Stimulated activated CD4-positive, alpha-beta T cell treated with anti-CD3 and anti-CD28 coated beads, Interleukin-1b, Interleukin-23, amount 100 ng/mL, for 48 hours (primary cell): ENCODE data around the gene RGS3.

ENCODE experiments used
- DNase-seq: peaks from one replicate; pipeline ENCODE4 v3.0.0-alpha.2; 2020

The RGS3 gene

DNA sequence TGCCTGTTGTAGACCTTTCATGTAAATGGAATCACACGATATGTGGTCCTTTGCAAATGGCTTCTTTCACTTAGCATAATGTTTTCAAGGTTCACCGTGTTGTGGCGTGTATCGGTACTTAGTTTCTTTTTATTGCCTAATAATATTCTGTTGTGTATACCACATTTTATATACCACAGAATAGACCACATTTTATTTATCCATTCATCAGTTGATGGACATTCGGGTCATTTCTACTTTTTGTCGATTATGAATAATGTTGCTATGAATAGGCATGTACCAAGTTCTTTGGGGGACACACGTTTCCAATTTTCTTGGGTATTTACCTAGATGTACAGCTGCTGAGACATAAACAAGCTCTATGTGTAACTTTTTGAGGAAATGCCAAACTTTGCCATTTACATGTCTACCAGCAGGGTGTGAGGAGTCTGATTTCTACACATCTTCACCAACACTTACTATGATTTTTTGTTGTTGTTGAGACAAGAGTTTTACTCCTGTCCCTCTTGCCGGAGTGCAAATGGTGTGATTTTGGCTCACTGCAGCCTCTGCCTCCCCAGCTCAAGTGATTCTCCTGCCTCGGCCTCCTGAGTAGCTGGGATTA is 144.7 kb downstream of the RGS3 start:
- no peak for DNase-seq

DNA sequence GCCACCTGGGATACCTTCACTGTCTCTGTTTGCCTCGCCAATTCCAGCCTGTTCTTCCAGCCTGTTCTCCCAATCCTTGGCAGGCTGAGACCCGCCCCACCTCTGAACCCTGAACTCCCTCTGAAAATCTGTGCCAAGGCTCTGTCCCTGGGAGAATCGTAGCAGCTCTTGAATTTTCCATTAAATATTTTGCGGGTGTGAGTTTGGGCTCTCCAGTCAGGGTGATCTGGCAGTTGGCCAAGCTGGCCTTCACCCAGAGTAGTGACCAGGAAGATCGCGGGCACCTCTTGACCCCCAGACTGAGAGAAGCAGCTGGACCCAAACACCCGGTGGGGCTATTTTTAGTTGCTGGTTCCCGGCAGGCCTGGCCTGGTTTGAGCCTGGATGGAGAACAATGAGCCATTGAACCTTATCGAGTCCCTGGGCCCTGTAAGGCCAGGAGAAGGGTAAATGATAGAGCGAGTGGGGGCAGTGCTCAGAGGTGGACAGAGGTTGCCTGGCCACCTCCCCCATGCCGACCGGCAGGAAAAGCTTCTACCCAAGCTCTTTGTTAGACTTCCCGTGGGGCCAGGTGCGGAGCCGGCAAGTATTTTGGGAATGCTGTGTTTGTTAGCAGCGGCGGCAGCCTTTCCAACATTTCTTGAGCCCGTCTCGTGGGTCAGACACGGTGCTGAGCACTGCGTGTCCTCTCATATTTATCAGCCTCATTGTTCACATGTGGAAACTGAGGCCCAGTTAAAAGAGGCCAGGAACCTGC is 146.2 kb downstream of the RGS3 start:
- no peak for DNase-seq

DNA sequence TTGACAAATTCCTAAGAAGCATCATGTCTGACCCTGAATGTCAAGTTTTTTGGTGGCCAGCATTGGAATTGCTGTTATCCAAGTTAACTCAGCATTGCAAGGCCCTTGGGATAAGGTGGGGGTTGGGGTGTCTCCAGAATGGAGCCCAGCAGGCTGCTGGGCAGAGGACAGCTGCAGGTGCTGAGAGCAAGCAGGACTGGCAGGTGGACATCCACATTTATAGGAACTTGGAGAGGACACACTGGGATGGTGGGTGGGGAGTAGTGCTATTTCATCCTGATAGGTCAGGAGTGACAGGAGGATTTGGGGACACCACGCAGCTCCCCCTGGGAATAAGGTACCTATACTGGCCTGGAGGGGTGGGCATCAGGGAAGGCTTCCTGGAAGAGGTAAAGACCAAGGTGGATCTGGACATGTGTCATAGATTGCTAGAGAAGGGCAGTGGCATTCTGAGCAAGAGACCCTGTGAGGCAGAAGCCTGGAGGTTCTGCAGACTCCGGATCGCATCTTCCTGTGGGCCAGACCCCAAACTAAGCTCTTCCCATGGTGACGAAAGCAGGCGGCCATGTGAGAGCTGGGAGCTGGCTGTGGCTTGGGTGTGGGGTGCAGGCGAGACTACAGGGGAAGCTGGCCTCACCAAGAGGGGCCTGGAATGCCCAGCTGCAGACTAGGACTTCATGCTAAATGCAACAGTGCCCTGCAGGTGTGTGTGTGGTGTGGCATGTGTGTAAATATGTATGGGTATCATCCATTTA is 148.1 kb downstream of the RGS3 start:
- no peak for DNase-seq

DNA sequence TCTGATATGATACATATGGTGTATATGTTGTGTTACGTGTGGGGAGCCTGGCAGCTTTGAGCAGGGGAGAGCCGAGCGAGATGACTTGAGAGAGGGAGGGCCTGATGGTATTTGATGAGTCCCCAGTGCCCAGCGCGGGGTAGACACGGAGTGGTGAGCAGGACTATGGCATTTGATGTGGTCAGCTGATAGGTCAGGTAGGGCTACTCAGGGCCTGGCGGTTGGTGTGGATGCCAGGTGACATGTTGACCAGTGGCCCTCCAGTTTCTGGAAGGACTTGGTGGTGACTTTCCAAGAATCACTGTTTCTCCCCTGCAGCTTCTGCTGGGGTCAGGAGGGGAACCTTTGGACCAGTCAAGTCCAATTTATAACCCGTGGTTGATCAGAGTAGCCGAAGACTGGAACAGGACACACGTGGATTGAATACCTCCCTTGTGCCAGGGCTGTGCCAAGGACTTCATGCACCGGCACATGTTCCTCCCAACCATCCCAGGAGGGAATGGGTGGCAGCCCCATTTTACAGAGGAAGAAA is 148.8 kb downstream of the RGS3 start:
- DNase-seq, result no peak

DNA sequence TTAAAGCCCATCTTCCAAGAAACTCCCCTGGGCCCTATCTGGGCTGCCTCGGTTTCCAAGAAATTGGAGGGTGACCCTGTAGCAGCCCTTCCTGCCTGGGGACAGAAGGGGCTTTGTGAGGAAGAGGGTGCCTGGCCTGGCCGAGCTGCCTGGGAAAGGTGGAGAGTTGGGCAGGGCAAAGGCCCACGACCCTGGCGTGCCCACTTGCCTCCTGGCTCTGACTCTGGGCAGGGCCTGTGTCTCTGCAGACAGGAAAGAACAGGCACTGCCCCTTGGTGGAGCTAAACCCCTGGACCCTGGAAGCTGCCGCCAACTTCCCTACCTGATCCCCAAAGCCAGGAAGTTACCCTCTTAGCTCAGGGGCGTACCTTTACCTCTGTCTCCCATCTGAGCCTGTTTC is 149.3 kb downstream of the RGS3 start:
- DNase-seq, result no peak

DNA sequence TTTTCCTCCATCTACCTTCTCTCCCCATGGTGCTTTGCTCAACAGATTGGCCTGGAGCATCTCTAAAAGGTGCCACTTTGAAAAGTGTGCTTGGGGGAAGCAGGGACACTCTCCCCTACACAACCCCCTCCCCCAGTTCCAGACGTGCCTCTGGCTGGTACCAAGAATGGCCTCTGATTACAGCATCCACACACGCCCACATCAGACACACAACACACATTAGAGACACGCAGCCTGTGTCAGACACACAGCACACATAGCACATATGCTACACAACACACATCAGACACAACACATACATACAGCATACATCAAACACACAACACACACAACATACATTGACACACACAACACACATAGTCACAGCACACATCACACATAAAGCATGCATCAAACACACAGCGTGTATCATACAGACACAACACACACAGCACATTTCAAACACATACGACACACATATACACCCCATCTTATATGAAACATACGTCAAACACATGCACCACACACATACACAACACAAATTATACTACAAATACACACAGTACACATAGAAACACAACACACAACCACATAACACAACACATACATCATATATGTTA is 150.4 kb downstream of the RGS3 start:
- no peak for DNase-seq

DNA sequence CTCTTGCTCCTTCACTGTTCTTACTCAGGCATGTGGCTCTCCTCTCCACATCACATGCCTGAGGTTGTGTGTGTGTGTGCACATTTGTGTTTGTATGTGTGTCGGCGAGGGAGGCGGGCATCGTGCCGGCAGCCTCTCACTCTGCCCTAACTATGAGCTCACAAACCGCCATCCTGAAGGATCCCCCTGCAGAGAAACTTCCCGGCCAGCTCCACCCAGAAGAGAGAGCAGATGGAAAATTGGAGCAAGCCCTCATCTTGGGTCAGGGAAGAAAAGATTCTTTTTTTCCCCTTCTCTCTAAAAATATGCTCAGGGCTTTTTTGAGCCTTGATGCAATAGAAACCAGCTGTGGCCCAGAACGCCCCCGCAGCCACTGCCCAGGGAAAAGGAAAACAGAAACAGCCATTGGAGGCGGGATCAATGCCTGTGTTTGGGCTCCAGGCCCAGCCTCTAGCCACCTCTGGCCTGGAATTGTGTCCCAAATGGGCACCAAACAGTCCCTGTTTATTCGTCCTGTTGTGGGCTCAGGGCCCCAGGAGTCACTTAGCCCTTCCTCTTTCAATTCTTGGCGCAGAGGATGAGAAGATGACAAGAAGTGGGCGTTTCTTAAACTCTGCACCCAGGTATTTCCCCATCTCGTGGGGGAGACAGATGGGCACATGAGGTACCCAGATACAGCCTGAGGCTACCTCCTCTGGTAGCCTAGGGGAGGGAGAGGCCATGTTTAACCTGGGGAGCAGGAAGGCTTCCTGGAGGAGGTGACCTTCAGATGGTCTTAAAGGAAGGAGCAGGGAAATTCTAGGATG is 151.5 kb downstream of the RGS3 start:
- DNase-seq, result peak; percentile 25

DNA sequence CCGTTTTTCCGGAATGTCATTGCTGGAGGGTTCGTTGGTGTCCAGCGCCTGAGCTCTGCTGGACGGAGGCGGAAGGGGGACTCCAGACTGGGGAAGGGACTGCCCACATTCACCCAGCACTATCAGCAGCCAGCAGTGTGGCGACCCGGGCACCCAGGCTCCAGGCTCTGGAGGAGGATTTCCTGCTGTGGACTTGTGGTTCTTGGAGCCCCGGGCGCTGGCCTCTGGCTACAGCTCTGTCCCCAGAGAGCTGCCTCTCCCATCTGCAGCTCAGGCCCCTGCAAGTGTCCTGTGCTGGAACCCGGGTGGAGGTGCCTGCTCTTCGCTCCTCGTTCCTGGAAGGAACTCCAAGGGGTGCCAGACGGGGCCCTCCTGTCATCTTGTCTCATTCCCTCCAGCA is 152.6 kb downstream of the RGS3 start:
- DNase-seq, result no peak

DNA sequence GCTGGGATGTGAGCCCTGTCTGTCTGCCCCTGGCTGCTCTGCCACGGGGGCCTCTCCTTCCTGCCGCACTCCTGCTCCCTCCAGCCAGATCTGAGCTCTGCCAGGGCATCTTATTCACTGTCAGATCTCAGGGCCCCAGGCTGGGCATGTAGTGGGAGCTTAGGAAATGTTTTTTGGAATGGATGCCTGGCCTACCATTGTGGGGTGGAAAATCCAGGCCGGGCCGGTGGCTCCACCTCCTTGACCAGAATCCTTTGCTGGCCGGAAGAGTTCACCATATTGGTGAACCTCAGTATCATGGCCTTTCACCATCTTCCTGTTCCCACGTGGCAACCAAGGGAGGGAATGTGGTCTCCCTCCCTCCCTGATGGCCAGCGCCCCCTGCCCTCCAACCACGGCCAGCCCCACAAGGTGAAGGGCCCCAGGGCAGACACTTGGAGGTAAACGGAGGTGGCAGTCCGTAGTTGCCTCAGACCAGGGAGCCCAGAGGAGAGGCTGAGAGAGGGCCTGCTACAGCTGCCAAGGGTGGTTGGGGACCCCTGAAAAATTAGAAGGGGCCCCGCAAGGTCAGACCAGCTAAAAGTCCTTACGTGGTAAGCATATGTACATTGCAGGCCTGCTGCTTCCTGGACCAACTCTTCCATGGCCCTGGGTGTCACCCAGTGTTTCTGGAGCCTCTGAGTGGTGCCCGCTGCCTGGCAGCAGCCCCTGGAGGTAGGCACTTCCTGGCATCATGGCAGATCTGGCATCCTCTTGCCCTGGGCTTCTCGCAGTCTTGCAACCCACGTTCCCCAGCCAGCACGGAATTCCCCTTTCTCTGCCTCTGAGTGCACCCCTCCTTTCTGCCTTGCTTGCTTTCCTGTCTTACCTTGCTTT is 153.3 kb downstream of the RGS3 start:
- peak; percentile 34 for DNase-seq

DNA sequence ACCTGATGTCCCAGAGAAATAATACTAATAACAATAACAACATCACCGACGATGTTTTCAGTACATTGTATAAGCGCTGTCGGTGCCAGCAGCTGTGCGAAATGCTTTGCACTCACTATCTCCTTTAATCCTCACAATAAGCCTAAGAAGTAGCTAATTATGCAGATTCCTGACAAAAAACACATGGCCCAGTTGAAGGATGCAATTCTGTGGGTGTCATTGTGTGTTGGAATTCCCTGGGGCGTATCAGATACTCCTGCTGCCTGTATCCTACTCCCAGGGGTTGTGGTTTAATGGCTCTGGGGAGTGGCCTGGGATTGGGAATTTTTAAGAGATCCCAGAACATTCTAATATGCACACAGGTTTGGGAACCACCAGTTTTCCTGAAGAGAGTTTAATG is 154.0 kb downstream of the RGS3 start:
- no peak for DNase-seq

DNA sequence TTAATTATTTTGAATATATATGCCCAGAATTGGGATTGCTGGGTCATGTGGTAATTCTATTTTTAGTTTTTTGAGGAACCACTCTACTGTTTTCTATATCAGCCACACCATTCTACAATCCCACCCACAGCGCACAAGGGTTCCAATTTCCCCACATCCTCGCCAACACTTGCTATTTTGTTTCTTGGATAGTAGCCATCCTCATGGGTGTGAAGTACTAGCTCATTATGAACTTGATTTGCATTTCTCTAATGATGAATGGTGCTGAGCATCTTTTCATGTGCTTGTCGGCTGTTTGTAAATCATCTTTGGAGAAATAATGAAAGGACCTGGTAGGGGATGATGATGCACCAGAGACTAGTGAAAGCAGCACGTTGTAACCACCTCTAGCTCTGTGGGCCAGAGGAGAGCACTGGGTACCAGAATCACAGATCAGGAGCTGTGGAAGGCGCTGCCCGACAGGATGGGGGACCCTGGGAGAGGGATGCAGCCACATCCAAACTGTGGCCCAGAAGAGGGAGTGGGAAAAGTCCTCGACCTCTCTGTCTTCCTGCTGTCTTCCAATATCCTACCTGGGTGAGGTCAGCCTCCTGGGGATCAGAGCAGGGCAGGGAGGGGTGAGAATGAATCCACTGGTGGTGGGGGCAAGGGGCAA is 155.4 kb downstream of the RGS3 start:
- DNase-seq, result no peak

DNA sequence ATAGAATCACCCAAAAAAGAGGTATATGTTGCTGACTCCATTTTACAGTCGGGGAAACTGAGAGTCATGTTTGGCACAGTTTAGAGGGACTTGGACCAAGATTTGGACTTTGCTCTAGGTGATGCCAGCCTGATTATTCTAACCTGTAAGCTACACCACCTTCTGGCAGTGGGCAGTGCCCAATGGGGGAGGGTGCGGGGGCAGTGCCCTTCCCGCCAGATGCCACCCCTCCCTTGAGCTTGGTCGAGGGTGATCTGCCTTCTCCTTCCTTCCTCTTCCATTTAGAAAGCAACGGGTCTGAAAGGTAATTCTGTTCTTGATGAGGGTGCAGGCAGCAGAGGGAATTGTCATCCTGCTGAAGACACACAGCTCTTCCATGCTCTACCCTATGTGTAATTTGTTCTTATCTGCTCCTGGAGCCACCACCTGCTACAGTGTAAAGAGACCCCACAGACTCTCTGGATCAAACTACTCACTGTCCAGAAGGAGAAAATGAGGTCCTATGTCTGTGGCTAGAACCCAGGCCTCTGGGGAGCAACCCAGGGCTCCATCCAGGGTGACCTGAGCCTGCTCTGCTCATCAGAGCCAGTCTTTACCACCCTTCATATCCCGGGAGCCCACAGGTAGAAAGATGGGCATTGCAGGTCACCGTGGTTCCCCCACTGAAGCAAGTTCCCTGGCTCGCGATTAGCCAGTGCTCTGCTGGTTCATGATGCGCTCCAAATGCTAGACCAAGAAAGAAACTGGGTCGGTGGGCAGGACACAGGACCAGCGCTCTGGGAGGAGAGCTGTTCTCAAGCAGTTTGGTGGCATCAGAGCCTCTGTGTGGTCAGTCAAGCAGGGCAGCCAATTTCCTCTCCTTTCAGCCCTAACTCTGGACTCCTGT is 156.2 kb downstream of the RGS3 start:
- DNase-seq, result no peak

DNA sequence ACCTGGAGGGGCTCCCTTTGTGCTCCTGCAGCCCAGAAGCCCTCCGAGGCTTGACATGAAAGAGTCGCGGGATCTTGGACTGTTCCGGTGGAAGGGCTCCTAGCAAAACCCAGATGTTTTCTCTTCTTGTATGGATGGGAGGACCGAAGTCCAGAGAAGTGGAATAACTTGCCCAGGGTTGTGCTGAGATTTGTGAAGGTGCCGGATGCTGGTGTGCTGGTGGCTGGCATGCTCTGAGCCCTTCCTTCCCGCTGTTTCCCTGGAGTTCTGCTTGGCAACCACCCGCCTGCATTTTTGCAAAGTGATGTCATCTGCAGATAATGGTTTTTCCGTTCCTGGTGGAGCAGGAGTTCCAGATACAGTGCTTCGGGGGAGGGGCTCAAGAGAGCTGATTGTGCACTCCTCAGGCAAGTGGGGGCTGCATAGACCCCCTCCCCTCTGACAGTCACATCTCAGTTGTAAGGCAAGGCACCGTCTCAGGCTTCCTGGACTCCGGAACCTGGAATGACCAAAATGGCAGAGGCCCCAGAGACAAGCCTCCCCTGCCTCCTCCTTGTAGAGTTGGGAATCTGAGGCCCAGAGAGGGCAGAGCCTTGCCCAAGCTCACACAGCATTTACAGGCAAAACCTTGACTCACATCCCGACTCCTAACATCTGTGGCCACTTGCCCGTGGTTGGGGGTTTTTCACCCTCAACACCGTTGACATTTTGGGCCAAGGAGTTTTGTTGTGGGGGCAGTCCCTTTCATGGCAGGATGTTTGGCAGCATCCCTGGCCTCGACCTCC is 157.0 kb downstream of the RGS3 start:
- DNase-seq, result peak; percentile 63

DNA sequence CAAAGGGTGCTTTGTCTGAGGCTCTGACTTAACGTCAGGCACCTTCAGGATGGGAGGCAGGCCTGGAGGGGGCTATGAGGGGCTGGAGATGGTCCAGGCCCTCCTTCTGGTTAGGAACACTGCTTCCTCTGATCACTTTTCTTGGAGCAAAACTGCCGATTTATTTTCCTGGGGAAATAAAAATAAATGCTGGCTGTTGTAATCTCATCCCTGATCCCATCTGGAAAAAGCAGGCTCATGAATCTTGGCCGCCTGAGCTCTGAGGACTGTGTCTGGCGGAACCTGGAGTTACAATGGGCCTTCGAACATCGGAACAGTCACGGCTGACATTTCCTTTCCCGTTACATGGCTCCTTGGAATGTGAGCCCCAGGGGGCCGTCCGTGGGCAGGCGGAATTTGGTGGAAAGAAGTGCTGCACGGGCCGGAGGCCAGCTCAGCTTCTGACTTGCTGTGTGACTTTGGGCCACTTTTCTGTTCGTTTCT is 157.8 kb downstream of the RGS3 start:
- DNase-seq, result no peak

DNA sequence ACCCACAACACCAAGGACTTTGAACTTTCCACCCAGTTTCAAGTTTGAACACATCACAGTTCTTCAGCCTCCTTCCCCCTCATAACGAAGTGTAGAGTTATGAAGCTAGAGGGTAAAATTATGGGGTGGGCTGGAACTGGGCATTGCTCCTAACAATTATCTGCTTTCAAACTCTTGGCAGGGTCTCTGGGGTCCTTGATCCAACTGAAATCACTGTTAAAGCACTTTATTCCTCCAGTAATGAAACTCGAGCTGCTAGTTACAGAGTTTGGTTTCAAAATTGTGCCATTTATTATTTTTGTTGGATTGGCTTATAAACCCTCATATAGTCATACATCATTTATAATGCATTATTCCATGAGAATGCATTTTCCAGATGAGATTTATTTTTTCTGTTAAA is 158.5 kb downstream of the RGS3 start:
- DNase-seq, result no peak

DNA sequence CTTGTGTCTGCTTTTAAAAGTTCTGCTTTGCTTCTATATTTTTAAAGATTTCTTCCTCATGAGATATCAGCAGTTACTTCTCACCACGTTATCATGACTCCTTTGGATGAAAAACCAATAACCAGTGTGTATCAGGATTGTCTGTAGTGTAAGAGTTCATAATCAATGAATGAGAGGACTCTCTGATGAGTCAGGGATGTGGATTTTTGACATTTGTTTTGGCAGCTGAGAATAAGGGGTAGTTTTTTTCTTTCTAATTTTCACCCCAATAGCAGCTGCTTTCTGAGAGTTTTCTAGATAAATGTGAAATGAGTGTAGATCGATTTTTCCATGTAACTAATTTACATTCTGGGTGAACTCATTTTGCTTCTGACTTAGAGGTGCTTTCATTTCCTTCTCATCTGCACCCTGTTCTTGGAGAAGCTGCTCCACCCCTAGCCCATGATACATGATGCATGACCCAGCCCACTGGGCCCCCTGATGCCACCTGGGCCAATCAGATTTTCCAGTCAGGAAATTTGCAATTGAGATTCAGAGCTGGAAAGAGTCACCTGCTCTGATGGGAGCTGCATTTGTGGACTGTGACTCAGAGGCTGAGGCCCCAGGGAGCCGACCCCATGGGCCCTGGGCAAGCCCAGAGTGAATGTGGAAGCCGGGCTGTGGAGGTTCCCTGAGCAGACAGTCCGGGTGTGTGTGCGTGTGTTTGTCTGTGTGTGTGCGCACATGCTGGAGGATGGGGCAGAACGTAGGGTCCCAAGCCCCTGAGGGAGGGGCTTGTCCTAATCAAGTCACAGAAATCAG is 159.3 kb downstream of the RGS3 start:
- peak; percentile 94 for DNase-seq

DNA sequence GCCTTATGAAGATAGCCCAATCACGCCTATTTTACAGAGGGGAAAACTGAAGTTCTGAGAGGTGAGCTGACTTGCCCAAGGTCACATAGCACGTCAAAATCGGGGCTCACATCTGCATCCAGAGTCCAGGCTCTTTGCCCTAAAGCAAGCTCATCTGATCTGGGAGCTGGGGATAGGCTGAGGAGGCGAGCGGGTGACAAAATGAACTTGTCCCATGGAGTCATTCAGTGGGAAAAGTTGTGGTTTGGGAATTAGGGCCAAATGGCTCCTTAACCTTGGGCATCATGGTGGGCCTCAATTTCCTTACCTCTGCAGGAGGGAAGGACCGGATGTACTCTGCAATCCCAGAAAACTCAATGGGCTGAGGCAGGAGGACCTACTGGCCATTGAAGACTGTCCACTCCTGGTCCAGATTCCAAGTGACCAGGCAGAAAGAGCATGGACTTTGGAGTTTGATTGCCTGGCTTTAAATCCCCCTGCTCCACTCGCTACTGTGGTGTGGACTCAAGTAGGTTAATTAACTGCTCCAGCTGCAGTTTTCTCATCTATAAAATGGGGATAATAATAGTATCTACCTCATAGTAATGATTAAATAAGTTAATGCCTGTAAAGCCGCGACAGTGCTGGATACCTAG is 160.4 kb downstream of the RGS3 start:
- DNase-seq, result no peak

DNA sequence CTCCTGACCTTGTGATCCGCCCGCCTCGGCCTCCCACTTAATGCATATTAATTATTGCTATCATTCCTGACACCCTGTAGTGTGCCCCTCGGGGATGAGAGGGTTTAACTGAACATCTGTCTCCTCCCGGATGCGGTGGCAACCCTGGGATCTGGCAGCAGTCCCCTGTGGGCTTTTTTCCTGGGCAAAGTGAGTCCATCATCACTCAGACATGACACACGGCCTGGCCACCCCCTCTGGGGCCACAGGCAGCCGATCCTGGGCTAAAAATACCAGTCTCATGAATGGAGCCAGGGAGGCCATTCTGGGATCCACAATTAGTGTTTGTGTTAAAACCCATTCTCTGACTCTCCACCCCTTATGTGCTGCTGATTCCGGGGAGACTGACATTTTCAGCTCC is 161.2 kb downstream of the RGS3 start:
- no peak for DNase-seq
